ENCODE results near the gene SRI.

- no peak for TF ChIP-seq CTCF (IDR thresholded peaks at IDR 0.05; ENCODE audit: low read depth, low read length)
- no peak for TF ChIP-seq POLR2A (IDR thresholded peaks at IDR 0.05; ENCODE audit: extremely low read depth, insufficient read length)
- no peak for TF ChIP-seq MAX (IDR thresholded peaks at IDR 0.05; ENCODE audit: low read depth, low read length)
Observed at GRCh38 chr7:88184848-88185304, 35.0 kb downstream of the SRI start.
